K562 (cell line): ENCODE data around the gene CPNE2. TPM values are rescaled to one million over a fixed set of nuclear protein-coding genes. Genes with fewer than 3 reads are reported as not detected.

Experiments used
- BRF1 ChIP-seq: IDR thresholded peaks from 3 replicates; pipeline ENCODE4 v1.6.1; 2011; ENCODE audit warnings: borderline replicate concordance, mild to moderate bottlenecking; ENCODE audit not compliant: insufficient read length; ENCODE audit errors: extremely low read depth
- CEBPB ChIP-seq: fragments of 450-650 bp; IDR thresholded peaks from 2 replicates; pipeline ENCODE4 v1.6.1; 2016; ENCODE audit warnings: missing genetic modification characterization, missing compliant biosample characterization
- DNMT1 ChIP-seq: fragments of 450-650 bp; IDR thresholded peaks from 2 replicates; pipeline ENCODE4 v1.6.1; 2016; ENCODE audit warnings: antibody characterized with exemption, mild to moderate bottlenecking
- FOXJ2 ChIP-seq: fragments of 200-800 bp; sonication (Bioruptor generic); IDR thresholded peaks from 2 replicates; pipeline ENCODE4 v1.6.1; 2016; ENCODE audit warnings: missing genetic modification characterization, missing compliant biosample characterization
- GATAD2B ChIP-seq: fragments of 450-650 bp; IDR thresholded peaks from 2 replicates; pipeline ENCODE4 v1.6.1; 2017; ENCODE audit warnings: mild to moderate bottlenecking, borderline replicate concordance
- HMG20B ChIP-seq: fragments of 250-450 bp; sonication (Bioruptor Pico); IDR thresholded peaks from 2 replicates; pipeline ENCODE4 v1.5.0; 2021; ENCODE audit warnings: mild to moderate bottlenecking
- JUN ChIP-seq, 2 experiments: sonication (generic) in 1 of 2; formaldehyde crosslinking in 1 of 2; IDR thresholded peaks; 2 replicates each; pipeline versions ENCODE4 v1.6.1 to v1.8.0; 2012 to 2022; ENCODE audit warnings: borderline replicate concordance in 2 of 2, mild to moderate bottlenecking in 2 of 2, improper control_type of control experiment in 1 of 2, low read depth in 1 of 2, low read length in 1 of 2, missing genetic modification reagents in 1 of 2
- LCOR ChIP-seq: sonication (generic); formaldehyde crosslinking; IDR thresholded peaks from 2 replicates; pipeline ENCODE4 v1.8.0; 2022; ENCODE audit warnings: mild to moderate bottlenecking, missing genetic modification reagents
- NR3C1 ChIP-seq: sonication (generic); formaldehyde crosslinking; IDR thresholded peaks from 2 replicates; pipeline ENCODE4 v1.8.1; 2022; ENCODE audit warnings: missing genetic modification reagents
- POLR2A ChIP-seq: fragments of 450-650 bp; conservative IDR thresholded peaks from 2 replicates; pipeline ENCODE4 v1.6.1; 2016
- POLR3G ChIP-seq: IDR thresholded peaks from 2 replicates; pipeline ENCODE4 v1.6.1; 2011; ENCODE audit not compliant: insufficient read length, insufficient replicate concordance; ENCODE audit errors: extremely low read depth
- SMAD4 ChIP-seq: fragments of 250-450 bp; sonication (Bioruptor Pico); conservative IDR thresholded peaks from 2 replicates; pipeline ENCODE4 v1.8.0; 2021; ENCODE audit warnings: inconsistent platforms, mild to moderate bottlenecking, moderate library complexity
- SRF ChIP-seq, 2 experiments: fragments of 250-450, 450-650 bp in 1 of 2; sonication (Bioruptor Pico) in 1 of 2; sonication (generic) in 1 of 2; formaldehyde crosslinking; IDR thresholded peaks; 2 replicates each; pipeline versions ENCODE4 v1.5.0 to v1.5.1; 2020 to 2022; ENCODE audit warnings: mild to moderate bottlenecking in 1 of 2, missing genetic modification reagents in 1 of 2
- XRCC5 ChIP-seq: fragments of 200-400 bp; formaldehyde crosslinking; IDR thresholded peaks from 2 replicates; pipeline ENCODE4 v1.6.1; 2017; ENCODE audit warnings: low read depth, mild to moderate bottlenecking, low read length
- ZNF324 ChIP-seq: fragments of 250-450 bp; sonication (Bioruptor Pico); IDR thresholded peaks from 2 replicates; pipeline ENCODE4 v1.4.0; 2020; ENCODE audit warnings: mild to moderate bottlenecking
- ZNF347 ChIP-seq: fragments of 450-650 bp; formaldehyde crosslinking; IDR thresholded peaks from 2 replicates; pipeline ENCODE4 v1.4.0; 2020; ENCODE audit warnings: low read depth, mild to moderate bottlenecking, moderate library complexity
- ZNF717 ChIP-seq: fragments of 250-450 bp; sonication (Bioruptor Pico); IDR thresholded peaks from 2 replicates; pipeline ENCODE4 v1.5.0; 2021
- ZNF780A ChIP-seq: fragments of 250-450 bp; sonication (Bioruptor Pico); IDR thresholded peaks from 2 replicates; pipeline ENCODE4 v1.5.0; 2021; ENCODE audit warnings: mild to moderate bottlenecking
- ZSCAN32 ChIP-seq: fragments of 450-650 bp; formaldehyde crosslinking; IDR thresholded peaks from 2 replicates; pipeline ENCODE4 v1.4.0; 2020; ENCODE audit warnings: mild to moderate bottlenecking, moderate library complexity
- polyA plus RNA-seq, 8 experiments: library from polyadenylated mRNA; depleted of rRNA in 4 of 8; stranded (reverse) in 5 of 8; unstranded in 3 of 8; fragments of >200 nt; fragmentation: Nextera tagmentation in 2 of 8; fragmentation: Illumina TruSeq in 1 of 8; extraction: Ambion mirVana in 2 of 8; extraction: Trizol in 1 of 8; gene quantifications; 2 replicates each; pipeline versions ENCODE4 v1.2.1 to v1.2.3, GENCODE V29; 2011 to 2014; ENCODE audit warnings: inconsistent platforms in 1 of 8, missing spikeins in 1 of 8
- total RNA-seq, 7 experiments: library from RNA; depleted of rRNA in 6 of 7; stranded (reverse); fragments of >200 nt in 6 of 7; fragmentation: Illumina TruSeq in 2 of 7; extraction: Trizol in 2 of 7; gene quantifications; 2 replicates each; pipeline versions ENCODE4 v1.2.1 to v1.2.3, GENCODE V29; 2011 to 2021; ENCODE audit warnings: low replicate concordance in 1 of 7
- TF ChIP-seq, protein P1 (sequence below): sonication (generic); formaldehyde crosslinking; IDR thresholded peaks from 2 replicates; pipeline ENCODE4 v1.8.0; 2022; ENCODE audit warnings: mild to moderate bottlenecking, missing genetic modification reagents
- TF ChIP-seq, protein P2 (sequence below): fragments of 450-650 bp; IDR thresholded peaks from 2 replicates; pipeline ENCODE4 v1.6.1; 2016; ENCODE audit warnings: low read depth, mild to moderate bottlenecking, moderate library complexity
- TF ChIP-seq, protein P3 (sequence below), 2 experiments: fragments of 450-650 bp; conservative IDR thresholded peaks; 2 replicates each; pipeline ENCODE4 v1.6.1; 2017; ENCODE audit warnings: mild to moderate bottlenecking in 2 of 2, moderate library complexity in 2 of 2
- TF ChIP-seq, protein P4 (sequence below): IDR thresholded peaks from 2 replicates; pipeline ENCODE4 v1.6.1; 2012; ENCODE audit warnings: low read depth, low read length, improper control_type of control experiment, borderline replicate concordance
- TF ChIP-seq, protein P5 (sequence below), 2 experiments: fragments of 250-450 bp in 1 of 2; fragments of 450-650 bp in 1 of 2; sonication (Bioruptor Pico) in 1 of 2; IDR thresholded peaks; 2 replicates each; pipeline versions ENCODE4 v1.6.1 to v1.8.0; 2016 to 2021; ENCODE audit warnings: mild to moderate bottlenecking in 2 of 2, moderate library complexity in 2 of 2, missing compliant biosample characterization in 1 of 2, missing genetic modification characterization in 1 of 2

Gene CPNE2
- total and polyA plus RNA-seq, 9 of the 15 experiments (the other 6 are each of a cell fraction or from before 2014, with no cell fraction given): 3.0 to 13.9 (median 8.6) TPM

DNA sequence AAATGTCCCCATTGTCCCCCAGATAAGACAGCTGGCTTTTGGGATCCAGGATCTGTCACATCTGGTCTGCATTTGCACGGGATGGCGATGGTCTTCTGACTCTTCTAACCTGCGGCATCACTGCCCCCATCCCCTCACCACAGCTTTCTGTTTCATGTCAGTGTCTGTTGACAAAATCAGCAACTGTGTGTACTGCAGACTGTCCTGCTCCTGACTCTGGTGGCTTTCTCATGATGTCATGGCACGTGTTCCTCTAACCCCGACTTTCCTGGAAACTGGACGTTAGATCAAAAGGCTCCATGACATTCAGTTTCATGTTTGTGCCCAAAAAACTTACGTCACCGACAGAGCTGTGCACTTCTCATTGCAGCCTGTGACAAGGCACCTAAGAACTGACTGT is 30.1 kb upstream of the CPNE2 start (continued):
- TF ChIP-seq, protein P1, sequence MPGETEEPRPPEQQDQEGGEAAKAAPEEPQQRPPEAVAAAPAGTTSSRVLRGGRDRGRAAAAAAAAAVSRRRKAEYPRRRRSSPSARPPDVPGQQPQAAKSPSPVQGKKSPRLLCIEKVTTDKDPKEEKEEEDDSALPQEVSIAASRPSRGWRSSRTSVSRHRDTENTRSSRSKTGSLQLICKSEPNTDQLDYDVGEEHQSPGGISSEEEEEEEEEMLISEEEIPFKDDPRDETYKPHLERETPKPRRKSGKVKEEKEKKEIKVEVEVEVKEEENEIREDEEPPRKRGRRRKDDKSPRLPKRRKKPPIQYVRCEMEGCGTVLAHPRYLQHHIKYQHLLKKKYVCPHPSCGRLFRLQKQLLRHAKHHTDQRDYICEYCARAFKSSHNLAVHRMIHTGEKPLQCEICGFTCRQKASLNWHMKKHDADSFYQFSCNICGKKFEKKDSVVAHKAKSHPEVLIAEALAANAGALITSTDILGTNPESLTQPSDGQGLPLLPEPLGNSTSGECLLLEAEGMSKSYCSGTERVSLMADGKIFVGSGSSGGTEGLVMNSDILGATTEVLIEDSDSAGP (CRISPR knock-in tag): no peak
- TF ChIP-seq, protein P2, sequence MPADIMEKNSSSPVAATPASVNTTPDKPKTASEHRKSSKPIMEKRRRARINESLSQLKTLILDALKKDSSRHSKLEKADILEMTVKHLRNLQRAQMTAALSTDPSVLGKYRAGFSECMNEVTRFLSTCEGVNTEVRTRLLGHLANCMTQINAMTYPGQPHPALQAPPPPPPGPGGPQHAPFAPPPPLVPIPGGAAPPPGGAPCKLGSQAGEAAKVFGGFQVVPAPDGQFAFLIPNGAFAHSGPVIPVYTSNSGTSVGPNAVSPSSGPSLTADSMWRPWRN: 0 out of 2 replicates have a peak, but pooled peaks have one; percentile 19
- TF ChIP-seq JUN (IDR thresholded peaks at IDR 0.05; ENCODE audit: borderline replicate concordance, low read depth, low read length) (peak; percentile 92), JUN (CRISPR knock-in tag; IDR thresholded peaks at IDR 0.05; ENCODE audit: borderline replicate concordance) (no peak), SMAD4 (CRISPR knock-in tag) (peak; percentile 63; the same call in 1 of the 2 replicates), DNMT1 (no peak), LCOR (CRISPR knock-in tag) (no peak), ZNF717 (CRISPR knock-in tag) (no peak), GATAD2B (no peak), ZSCAN32 (CRISPR knock-in tag) (no peak), ZNF347 (CRISPR knock-in tag) (no peak), POLR2A (no peak), NR3C1 (no peak), CEBPB (0 out of 2 replicates have a peak, but pooled peaks have one; percentile 18), BRF1 (no peak), SRF (CRISPR knock-in tag; IDR thresholded peaks at IDR 0.05) (peak in 1 of 2 experiments; percentile 31; a peak in 1 of 4 replicates), ZNF780A (no peak), FOXJ2 (tag) (no peak), HMG20B (CRISPR knock-in tag) (no peak), XRCC5 (no peak), ZNF324 (CRISPR knock-in tag) (no peak), POLR3G (no peak)
- TF ChIP-seq, protein P3, sequence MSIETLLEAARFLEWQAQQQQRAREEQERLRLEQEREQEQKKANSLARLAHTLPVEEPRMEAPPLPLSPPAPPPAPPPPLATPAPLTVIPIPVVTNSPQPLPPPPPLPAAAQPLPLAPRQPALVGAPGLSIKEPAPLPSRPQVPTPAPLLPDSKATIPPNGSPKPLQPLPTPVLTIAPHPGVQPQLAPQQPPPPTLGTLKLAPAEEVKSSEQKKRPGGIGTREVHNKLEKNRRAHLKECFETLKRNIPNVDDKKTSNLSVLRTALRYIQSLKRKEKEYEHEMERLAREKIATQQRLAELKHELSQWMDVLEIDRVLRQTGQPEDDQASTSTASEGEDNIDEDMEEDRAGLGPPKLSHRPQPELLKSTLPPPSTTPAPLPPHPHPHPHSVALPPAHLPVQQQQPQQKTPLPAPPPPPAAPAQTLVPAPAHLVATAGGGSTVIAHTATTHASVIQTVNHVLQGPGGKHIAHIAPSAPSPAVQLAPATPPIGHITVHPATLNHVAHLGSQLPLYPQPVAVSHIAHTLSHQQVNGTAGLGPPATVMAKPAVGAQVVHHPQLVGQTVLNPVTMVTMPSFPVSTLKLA (conservative IDR thresholded peaks at IDR 0.05): peak; percentile 72 to 81
- TF ChIP-seq, protein P4, sequence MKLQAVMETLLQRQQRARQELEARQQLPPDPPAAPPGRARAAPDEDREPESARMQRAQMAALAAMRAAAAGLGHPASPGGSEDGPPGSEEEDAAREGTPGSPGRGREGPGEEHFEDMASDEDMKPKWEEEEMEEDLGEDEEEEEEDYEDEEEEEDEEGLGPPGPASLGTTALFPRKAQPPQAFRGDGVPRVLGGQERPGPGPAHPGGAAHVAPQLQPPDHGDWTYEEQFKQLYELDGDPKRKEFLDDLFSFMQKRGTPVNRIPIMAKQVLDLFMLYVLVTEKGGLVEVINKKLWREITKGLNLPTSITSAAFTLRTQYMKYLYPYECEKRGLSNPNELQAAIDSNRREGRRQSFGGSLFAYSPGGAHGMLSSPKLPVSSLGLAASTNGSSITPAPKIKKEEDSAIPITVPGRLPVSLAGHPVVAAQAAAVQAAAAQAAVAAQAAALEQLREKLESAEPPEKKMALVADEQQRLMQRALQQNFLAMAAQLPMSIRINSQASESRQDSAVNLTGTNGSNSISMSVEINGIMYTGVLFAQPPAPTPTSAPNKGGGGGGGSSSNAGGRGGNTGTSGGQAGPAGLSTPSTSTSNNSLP: no peak
- TF ChIP-seq, protein P5, sequence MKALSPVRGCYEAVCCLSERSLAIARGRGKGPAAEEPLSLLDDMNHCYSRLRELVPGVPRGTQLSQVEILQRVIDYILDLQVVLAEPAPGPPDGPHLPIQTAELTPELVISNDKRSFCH (CRISPR knock-in tag; IDR thresholded peaks at IDR 0.05): no peak
- TF ChIP-seq, protein P5 (tag; IDR thresholded peaks at IDR 0.05): no peak
